Activated naive CD8-positive, alpha-beta T cell treated with anti-CD3 and anti-CD28 coated beads, Interleukin-2, amount 50 U/mL, for 24 hours (primary cell): ENCODE measurements around the gene ARID5A.
"Not testable (repeated sequence)": the region's sequence is repeated elsewhere in the genome, so short reads cannot be mapped to it uniquely, and the experiment has no call there.

ENCODE experiments used
- ATAC-seq: fragments of 150-1000 bp; cut with Tn5 transposase; one replicate; pipeline ENCODE4 v1.10.0; 2021
- DNase-seq: peaks from one replicate; pipeline ENCODE4 v3.0.0; 2021
- H3K27ac Mint-ChIP-seq: one replicate; pipeline ENCODE4 v1.8.0; 2021; ENCODE audit warnings: mild to moderate bottlenecking, mixed read lengths
- H3K27me3 Mint-ChIP-seq: one replicate; pipeline ENCODE4 v1.8.0; 2021; ENCODE audit warnings: mixed read lengths
- H3K36me3 Mint-ChIP-seq: one replicate; pipeline ENCODE4 v1.8.0; 2021; ENCODE audit warnings: low read depth, mixed read lengths
- H3K4me1 Mint-ChIP-seq: one replicate; pipeline ENCODE4 v1.8.0; 2021; ENCODE audit warnings: mixed read lengths
- H3K4me3 Mint-ChIP-seq: one replicate; pipeline ENCODE4 v1.8.0; 2021; ENCODE audit warnings: mild to moderate bottlenecking, moderate library complexity, mixed read lengths
- H3K9me3 Mint-ChIP-seq: one replicate; pipeline ENCODE4 v1.8.0; 2021; ENCODE audit warnings: mixed read lengths

ARID5A gene, protein sequence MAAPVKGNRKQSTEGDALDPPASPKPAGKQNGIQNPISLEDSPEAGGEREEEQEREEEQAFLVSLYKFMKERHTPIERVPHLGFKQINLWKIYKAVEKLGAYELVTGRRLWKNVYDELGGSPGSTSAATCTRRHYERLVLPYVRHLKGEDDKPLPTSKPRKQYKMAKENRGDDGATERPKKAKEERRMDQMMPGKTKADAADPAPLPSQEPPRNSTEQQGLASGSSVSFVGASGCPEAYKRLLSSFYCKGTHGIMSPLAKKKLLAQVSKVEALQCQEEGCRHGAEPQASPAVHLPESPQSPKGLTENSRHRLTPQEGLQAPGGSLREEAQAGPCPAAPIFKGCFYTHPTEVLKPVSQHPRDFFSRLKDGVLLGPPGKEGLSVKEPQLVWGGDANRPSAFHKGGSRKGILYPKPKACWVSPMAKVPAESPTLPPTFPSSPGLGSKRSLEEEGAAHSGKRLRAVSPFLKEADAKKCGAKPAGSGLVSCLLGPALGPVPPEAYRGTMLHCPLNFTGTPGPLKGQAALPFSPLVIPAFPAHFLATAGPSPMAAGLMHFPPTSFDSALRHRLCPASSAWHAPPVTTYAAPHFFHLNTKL

DNA sequence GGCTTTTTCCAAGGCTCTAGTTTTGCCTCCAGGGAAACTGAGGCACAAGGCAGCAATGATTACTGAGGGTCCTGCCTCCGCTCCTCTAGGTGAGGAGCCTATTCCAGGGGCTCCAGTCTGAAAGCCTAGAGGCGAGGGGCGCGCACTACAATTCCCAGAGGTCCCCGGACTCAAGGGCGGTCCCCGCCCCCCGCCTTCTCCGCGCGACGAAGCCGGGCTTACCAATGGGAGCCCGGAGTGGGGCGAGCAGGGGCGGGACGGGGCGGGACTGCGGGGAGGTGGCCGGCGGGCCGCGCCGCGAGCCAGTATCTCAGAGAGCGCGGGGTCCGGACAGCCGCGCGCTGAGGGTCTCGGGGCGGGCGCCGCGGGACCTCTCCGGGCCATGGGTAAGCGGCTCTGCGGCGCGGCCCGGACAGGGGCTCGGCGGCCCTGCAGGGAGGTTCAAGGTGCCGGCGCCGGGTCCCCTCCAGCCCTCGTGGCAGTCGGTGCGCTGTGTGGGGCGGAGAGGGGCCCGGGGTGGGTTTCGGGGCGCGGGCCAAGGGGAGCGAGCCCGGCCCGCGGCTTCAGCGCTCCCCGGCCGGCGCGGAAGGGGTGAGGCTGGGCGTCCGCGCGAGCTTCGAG is at the start of gene ARID5A:
ARID5A (plus strand) TSS at position 308 of the 621 bp plus-strand sequence; CDS start at position 383, 75 bp downstream.
- DNase-seq (peak; percentile 93), ATAC-seq (peak; percentile 62)
- peaks cover 26% of the 10 kb centered on the region for H3K36me3 Mint-ChIP-seq
- H3K4me3 Mint-ChIP-seq: peak within 1 kb of the TSS; percentile 89
- no peaks in the 10 kb centered on the region for H3K27me3 Mint-ChIP-seq
- no peaks in the 10 kb centered on the region for H3K9me3 Mint-ChIP-seq
- H3K27ac Mint-ChIP-seq: peak within 1 kb of the TSS; percentile 86
- peaks cover 63% of the 10 kb centered on the region for H3K4me1 Mint-ChIP-seq

DNA sequence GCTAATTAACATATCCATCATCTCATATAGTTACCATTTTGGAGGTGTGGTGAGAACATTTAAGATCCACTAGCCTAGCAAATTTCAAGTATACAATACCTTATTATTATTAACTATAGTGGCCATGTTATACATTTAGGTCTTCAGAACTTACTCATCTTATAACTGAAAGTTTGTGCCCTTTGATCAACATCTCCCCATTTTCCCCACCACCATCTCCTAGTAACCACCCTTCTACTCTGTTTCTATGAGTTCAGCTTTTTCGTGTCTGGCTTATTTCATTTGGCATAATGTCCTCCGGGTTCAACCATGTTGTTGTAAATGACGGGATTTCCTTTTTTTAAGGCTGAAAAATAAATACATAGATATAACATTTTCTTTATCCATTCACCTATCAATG is 47.3 kb upstream of the ARID5A start:
- H3K4me3 Mint-ChIP-seq: no peak overlapping the region
- H3K9me3 Mint-ChIP-seq: peaks cover 5% of the 10 kb centered on the region
- no peak overlapping the region for H3K27ac Mint-ChIP-seq
- no peak for DNase-seq
- no peak for ATAC-seq
- peaks cover 1% of the 10 kb centered on the region for H3K36me3 Mint-ChIP-seq
- H3K4me1 Mint-ChIP-seq: peaks cover 61% of the 10 kb centered on the region
- H3K27me3 Mint-ChIP-seq: no peaks in the 10 kb centered on the region

DNA sequence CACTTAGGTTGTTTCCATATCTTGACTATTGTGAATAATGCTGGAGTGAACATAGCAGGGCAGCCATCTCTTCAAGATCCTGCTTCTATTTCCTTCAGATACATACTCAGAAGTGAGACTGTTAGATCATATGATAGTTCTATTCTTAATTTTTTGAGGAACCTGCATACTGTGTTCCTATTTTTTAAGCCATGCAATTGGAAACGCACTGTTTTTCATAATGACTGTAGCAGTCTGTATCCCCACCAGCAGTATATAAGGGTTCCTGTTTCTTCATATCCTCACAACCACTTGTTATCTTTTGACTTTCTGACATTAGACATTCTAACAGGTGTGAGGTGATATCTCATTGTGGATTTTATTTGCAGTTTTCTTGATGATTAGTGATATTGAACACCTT is 46.9 kb upstream of the ARID5A start:
- peaks cover 59% of the 10 kb centered on the region for H3K4me1 Mint-ChIP-seq
- H3K9me3 Mint-ChIP-seq: peaks cover 7% of the 10 kb centered on the region
- no peaks in the 10 kb centered on the region for H3K27me3 Mint-ChIP-seq
- no peak overlapping the region for H3K4me3 Mint-ChIP-seq
- no peak for DNase-seq
- no peak for ATAC-seq
- H3K36me3 Mint-ChIP-seq: peaks cover 3% of the 10 kb centered on the region
- H3K27ac Mint-ChIP-seq: no peak overlapping the region

DNA sequence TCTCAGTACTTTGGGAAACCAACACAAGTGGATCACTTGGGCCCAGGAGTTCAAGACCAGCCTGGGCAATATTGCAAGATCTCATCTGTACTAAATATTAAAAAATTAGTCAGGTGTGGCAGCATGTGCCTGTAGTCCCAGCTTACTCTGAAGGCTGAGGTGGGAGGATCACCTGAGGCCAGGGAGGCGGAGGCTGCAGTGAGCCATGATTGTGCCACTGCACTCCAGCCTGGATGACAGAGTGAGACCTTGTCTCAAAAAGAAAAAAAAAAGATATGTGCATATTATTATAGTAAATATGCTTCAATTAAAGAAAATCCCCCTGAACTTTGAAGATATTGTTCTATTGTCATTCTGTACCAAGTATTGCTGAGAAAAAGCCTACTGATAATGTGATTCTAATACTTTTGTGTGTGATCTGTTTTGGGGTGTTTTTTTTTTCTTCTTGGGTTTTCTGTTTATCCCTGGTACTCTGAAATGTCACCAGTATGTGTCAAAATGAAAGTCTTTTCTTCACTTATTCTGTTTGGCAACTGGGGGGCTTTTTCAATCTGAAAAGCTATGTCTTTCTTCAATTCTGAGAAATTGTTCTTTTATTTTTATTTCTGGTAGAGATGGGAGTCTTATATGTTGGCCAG is 44.6 kb upstream of the ARID5A start:
- no peak for DNase-seq
- Mint-ChIP-seq H3K27me3 (no peaks in the 10 kb centered on the region), H3K27ac (peak overlapping the region; percentile 80), H3K4me3 (no peak overlapping the region), H3K4me1 (peaks cover 51% of the 10 kb centered on the region), H3K9me3 (peaks cover 18% of the 10 kb centered on the region), H3K36me3 (peaks cover 11% of the 10 kb centered on the region)
- peak; percentile 3 for ATAC-seq

DNA sequence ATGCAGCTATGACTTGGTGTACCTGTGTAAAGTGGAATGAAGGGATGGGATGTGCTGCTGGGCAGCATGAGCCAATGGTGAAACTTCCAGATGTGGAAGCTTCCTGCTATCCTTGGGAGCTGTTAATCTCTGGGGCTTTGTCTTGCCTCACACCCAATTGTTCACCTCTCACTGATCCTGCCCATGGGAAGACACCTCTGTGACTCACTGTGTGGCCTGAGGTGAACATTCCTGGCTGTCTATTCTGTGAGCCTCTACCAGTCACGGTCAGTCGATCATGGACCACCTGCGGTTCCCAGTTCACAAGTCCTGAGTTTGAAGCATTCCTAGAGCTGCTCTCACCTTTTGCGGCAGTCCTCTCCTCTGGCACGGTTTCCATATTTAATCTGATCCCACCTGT is 43.5 kb upstream of the ARID5A start:
- DNase-seq: no peak

DNA sequence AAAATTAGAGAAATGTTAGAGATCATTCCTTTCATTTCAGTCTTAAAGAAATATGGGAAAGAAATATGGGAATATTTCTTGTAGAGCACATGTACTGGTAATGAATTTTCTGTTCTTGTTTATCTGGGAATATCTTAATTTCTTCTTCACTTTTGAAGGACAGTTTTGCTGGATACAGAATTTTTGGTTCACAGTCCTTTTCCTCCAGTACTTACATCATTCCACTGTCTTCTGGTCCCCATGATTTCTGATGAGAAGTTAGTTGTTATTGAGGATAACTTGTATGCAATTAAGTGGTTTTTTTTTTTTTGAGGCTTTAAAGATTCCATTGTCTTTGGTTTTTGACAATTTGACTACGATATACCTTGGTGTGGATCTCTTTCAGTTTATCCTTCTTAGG is 42.4 kb upstream of the ARID5A start:
- Mint-ChIP-seq H3K4me1 (peaks cover 41% of the 10 kb centered on the region), H3K27me3 (no peaks in the 10 kb centered on the region), H3K27ac (no peak overlapping the region), H3K4me3 (no peak overlapping the region), H3K36me3 (peaks cover 11% of the 10 kb centered on the region), H3K9me3 (peaks cover 18% of the 10 kb centered on the region)
- ATAC-seq (no peak), DNase-seq (no peak)

More for the DNA sequence above, 43.5 kb upstream of the ARID5A start:
- Mint-ChIP-seq H3K4me1 (peaks cover 46% of the 10 kb centered on the region), H3K4me3 (no peak overlapping the region), H3K9me3 (peaks cover 18% of the 10 kb centered on the region), H3K27me3 (no peaks in the 10 kb centered on the region), H3K36me3 (peaks cover 11% of the 10 kb centered on the region), H3K27ac (no peak overlapping the region)
- ATAC-seq: no peak

DNA sequence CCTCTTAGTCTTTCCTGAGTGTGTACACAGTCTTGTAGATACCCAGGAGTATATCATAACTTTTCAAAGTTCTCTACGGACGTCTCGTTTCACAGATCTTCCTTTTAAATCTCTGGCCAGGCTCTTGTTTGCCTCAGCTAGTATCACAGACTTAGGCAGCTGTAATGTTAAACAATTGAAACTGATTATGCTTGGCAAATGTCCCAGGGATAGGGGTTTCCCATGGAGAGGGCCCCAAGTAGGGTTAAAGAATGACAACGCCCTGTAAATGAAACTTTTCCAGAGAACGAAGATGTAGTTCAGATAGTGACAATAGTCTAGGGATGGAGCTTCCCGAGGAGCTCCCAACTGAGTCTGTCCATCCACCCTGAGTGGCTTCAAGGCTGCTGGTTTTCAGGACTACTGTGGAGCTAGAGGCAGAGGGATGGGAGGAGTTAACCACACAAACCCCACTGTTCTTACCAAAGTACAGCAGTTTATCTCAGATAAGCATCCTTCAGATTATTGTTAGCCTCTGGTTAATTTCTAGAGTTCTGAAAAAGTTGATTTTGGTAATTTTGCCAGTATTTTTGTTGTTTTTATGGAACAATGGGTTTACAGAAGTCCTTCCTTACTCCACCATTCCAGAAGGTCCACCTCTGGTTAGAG is 40.4 kb upstream of the ARID5A start:
- Mint-ChIP-seq H3K9me3 (peaks cover 18% of the 10 kb centered on the region), H3K4me1 (peaks cover 30% of the 10 kb centered on the region), H3K27ac (no peak overlapping the region), H3K36me3 (peaks cover 11% of the 10 kb centered on the region), H3K27me3 (no peaks in the 10 kb centered on the region), H3K4me3 (no peak overlapping the region)
- no peak for DNase-seq
- ATAC-seq: no peak

DNA sequence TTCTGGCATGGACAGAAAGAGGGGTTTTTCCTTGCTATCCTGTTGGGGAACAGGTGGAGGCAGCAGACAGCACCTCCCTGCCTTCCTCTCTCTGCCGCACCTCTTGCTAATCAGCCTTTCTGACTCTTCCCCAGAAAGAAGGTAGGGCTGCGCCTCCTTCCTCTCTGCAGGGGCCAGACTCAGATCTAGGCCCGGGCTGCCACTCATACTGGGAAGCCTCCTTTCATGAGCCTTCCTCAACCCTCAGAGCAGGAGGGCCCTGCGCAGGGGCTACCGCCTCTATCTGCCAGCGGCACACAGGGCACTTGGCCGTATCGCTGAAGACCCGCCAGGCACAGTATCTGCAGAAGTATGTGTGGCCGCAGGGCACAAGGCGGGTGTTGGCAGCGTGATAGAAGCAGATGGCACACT is 38.5 kb upstream of the ARID5A start:
- Mint-ChIP-seq H3K27ac (no peak overlapping the region), H3K27me3 (no peaks in the 10 kb centered on the region), H3K4me3 (no peak overlapping the region), H3K4me1 (peaks cover 26% of the 10 kb centered on the region), H3K36me3 (peaks cover 11% of the 10 kb centered on the region), H3K9me3 (peaks cover 18% of the 10 kb centered on the region)
- DNase-seq (no peak), ATAC-seq (no peak)

DNA sequence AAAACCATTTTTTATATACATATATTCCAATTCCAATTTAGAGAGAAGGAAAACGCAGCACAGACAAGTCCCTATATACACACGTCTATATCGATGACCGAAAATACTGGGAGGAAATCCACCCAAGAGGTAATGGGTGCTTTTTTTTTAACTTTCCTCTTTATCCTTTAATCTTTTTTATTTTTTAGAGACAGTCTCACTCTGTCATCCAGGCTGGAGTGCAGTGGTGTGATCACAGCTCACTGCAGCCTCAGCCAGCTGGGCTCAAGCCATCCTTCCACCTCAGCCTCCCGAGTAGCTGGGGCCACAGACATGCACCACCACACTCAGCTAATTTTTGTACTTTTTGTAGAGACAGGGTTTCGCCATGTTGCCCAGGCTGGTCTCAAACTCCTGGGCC is 37.9 kb upstream of the ARID5A start:
- not testable (repeated sequence) for H3K27me3 Mint-ChIP-seq, DNase-seq, H3K27ac Mint-ChIP-seq, ATAC-seq, H3K4me3 Mint-ChIP-seq
- peaks cover 18% of the 10 kb centered on the region for H3K9me3 Mint-ChIP-seq
- H3K36me3 Mint-ChIP-seq: peaks cover 11% of the 10 kb centered on the region
- peaks cover 25% of the 10 kb centered on the region for H3K4me1 Mint-ChIP-seq

DNA sequence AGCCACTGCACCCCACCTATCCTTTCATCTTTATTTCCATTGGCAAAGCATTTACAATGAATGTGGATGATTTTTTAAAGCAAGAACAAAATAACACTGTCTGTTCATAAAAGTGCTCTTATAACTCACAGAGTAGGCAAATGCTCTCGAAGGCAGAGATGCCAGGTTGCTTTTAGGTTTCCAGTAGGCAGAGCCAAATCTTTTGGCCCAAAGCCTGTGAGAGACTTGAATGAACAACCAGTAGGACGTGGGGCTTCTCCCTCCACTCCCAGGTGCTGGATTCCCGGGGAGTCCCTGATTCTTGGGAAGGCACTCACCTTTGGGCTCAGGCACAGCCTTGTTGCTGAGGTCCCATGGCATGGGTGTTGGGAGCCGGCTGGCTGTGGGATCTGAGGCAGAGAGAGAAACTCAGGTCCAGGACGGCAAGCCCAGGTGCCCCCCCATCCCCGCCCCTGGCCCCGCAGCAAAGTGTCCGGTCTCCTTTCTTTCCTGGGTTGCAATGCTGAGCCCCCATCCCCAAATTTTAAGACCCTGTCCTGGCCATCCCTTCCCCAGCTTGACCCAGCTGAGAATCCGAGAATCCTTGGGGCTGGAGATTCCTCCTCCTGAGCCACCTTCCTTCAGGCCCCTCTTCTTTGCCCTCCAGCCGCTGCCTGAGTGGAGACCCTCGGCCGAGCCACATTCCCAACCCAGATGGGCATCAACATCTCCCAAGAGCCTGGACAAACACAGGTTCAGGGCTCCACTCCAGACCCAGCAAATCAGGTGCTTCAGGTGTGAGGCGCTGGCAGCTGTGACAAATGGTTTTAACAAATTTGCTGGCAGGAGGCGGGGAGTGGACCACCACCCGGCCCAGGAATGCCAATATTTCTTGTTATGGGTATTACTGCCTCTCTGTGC is 37.2 kb upstream of the ARID5A start:
- Mint-ChIP-seq H3K27ac (no peak overlapping the region), H3K9me3 (peaks cover 13% of the 10 kb centered on the region), H3K36me3 (peaks cover 9% of the 10 kb centered on the region), H3K27me3 (no peaks in the 10 kb centered on the region), H3K4me1 (peaks cover 25% of the 10 kb centered on the region), H3K4me3 (no peak overlapping the region)
- ATAC-seq (no peak), DNase-seq (no peak)

DNA sequence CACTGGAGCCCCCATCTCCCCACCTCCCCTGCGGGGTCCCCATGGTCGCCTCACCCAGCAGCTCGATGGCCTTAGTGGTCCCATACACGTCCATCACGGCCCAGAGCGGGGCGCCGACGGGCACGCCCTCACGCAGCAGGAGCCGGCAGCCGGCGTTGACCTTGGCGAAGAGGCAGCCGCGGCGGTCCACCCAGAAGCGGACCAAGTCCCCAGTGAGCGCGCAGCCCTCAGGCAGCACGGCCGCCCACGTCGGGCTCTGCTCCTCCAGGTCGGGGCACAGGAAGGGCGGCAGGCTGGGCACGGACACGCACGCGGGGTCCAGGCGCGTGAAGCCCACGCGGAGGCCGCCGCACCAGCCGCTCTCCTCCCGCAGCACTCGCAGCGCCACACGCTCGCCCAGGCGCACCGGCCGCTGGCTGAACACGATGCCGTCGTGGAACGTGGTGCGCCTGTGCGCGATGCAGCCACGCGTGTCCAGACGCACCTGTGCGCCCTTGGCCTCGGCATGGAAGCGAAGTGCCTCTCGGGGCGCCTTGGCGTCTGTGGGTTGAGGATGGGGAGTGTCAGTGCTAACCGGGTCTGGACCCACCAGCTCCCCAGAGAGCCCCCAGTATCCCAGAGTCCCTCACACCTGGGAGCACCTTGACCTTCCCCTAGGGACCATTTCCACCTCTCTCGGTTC is 36.0 kb upstream of the ARID5A start:
- H3K4me1 Mint-ChIP-seq: peaks cover 19% of the 10 kb centered on the region
- H3K36me3 Mint-ChIP-seq: peaks cover 3% of the 10 kb centered on the region
- no peak overlapping the region for H3K4me3 Mint-ChIP-seq
- no peak overlapping the region for H3K27ac Mint-ChIP-seq
- DNase-seq: no peak
- peaks cover 6% of the 10 kb centered on the region for H3K9me3 Mint-ChIP-seq
- no peaks in the 10 kb centered on the region for H3K27me3 Mint-ChIP-seq
- no peak for ATAC-seq

DNA sequence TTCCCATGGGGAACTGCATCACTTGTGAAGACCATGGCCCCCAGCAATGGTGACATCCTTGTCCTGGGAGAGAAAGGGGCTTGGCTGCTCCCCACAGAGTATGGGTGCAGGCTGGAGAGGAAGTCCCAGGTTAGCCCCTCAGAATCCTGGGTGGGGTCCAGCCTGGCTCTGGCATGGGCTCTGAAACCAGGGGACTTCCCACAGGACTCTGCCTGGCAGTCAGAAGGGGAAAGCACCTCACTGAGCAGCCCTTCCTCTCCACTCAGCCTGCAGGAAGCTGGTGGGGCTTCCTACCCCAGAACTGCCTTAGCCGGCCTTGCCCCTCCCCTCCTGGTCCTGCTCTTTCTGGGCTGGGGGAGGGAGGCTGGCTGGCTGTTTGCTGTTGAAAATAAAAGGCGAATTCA is 35.1 kb upstream of the ARID5A start:
- Mint-ChIP-seq H3K4me3 (no peak overlapping the region), H3K27ac (no peak overlapping the region), H3K27me3 (no peaks in the 10 kb centered on the region), H3K9me3 (no peaks in the 10 kb centered on the region), H3K4me1 (peaks cover 12% of the 10 kb centered on the region), H3K36me3 (no peaks in the 10 kb centered on the region)
- DNase-seq (no peak), ATAC-seq (peak; percentile 63)
